Liver (tissue), 9 donors: Measurements from ENCODE around the gene KIAA1614. TPM values are rescaled to one million over a fixed set of nuclear protein-coding genes. Genes with fewer than 3 reads are reported as not detected.

ENCODE experiments used
- DNase-seq: peaks from one replicate; pipeline ENCODE4 v3.0.0-alpha.2; 2017; ENCODE audit warnings: low spot score
- H3K27ac ChIP-seq, 2 donors: one replicate each; pipeline ENCODE4 v1.7.0; 2013; ENCODE audit warnings: inconsistent platforms in 2 of 2, low read length in 2 of 2, control low read depth in 1 of 2, low read depth in 1 of 2, mild to moderate bottlenecking in 1 of 2
- H3K27me3 ChIP-seq, 4 donors: one replicate each; pipeline versions ENCODE4 v1.6.1 to v1.7.0; 2013; ENCODE audit warnings: low read length in 3 of 4, inconsistent platforms in 1 of 4, mild to moderate bottlenecking in 1 of 4, moderate library complexity in 1 of 4; ENCODE audit not compliant: control insufficient read depth in 4 of 4, insufficient read depth in 4 of 4
- H3K36me3 ChIP-seq, 4 donors: one replicate each; pipeline versions ENCODE4 v1.6.1 to v1.7.0; 2013; ENCODE audit warnings: low read length in 3 of 4, mild to moderate bottlenecking in 3 of 4, low read depth in 1 of 4, moderate library complexity in 1 of 4; ENCODE audit not compliant: control insufficient read depth in 4 of 4, insufficient read depth in 3 of 4
- H3K4me1 ChIP-seq, 4 donors: one replicate each; pipeline versions ENCODE4 v1.6.1 to v1.7.0; 2013; ENCODE audit warnings: low read length in 3 of 4, mild to moderate bottlenecking in 3 of 4, moderate library complexity in 1 of 4; ENCODE audit not compliant: control insufficient read depth in 4 of 4, insufficient read depth in 4 of 4
- H3K4me3 ChIP-seq, 3 donors: one replicate each; pipeline versions ENCODE4 v1.6.1 to v1.7.0; 2013; ENCODE audit warnings: low read length in 3 of 3, control low read depth in 1 of 3, low read depth in 1 of 3, mild to moderate bottlenecking in 1 of 3
- H3K9ac ChIP-seq, 2 donors: one replicate each; pipeline ENCODE4 v1.7.0; 2013; ENCODE audit warnings: low read length in 2 of 2, mild to moderate bottlenecking in 2 of 2, moderate library complexity in 2 of 2, control low read depth in 1 of 2, low read depth in 1 of 2
- H3K9me3 ChIP-seq, 4 donors: one replicate each; pipeline versions ENCODE4 v1.6.1 to v1.7.0; 2013; ENCODE audit warnings: low read length in 3 of 4; ENCODE audit not compliant: control insufficient read depth in 4 of 4
- EGR1 ChIP-seq, 2 donors: IDR thresholded peaks; 2 replicates each; pipeline ENCODE4 v1.6.1; 2016 to 2018; ENCODE audit warnings: antibody characterized with exemption in 2 of 2, low read depth in 2 of 2
- FOXA2 ChIP-seq: IDR thresholded peaks from 2 replicates; pipeline ENCODE4 v1.6.1; 2016; ENCODE audit warnings: antibody characterized with exemption
- GABPA ChIP-seq, 2 donors: IDR thresholded peaks in 1 of 2; conservative IDR thresholded peaks in 1 of 2; 2 replicates each; pipeline ENCODE4 v1.6.1; 2016; ENCODE audit warnings: antibody characterized with exemption in 2 of 2, mild to moderate bottlenecking in 1 of 2, moderate library complexity in 1 of 2
- HNF4A ChIP-seq, 2 donors: conservative IDR thresholded peaks; 2 replicates each; pipeline ENCODE4 v1.6.1; 2016; ENCODE audit warnings: antibody characterized with exemption in 2 of 2, mild to moderate bottlenecking in 2 of 2
- HNF4G ChIP-seq: IDR thresholded peaks from 2 replicates; pipeline ENCODE4 v1.6.1; 2016; ENCODE audit warnings: antibody characterized with exemption
- JUND ChIP-seq, 2 donors: IDR thresholded peaks; 2 replicates each; pipeline ENCODE4 v1.6.1; 2016; ENCODE audit warnings: antibody characterized with exemption in 2 of 2
- NR2F2 ChIP-seq: IDR thresholded peaks from 2 replicates; pipeline ENCODE4 v1.6.1; 2016; ENCODE audit warnings: antibody characterized with exemption
- RAD21 ChIP-seq, 2 donors: IDR thresholded peaks; 2 replicates each; pipeline ENCODE4 v1.6.1; 2016; ENCODE audit warnings: antibody characterized with exemption in 2 of 2, mild to moderate bottlenecking in 2 of 2
- RXRA ChIP-seq, 2 donors: IDR thresholded peaks; 2 replicates each; pipeline ENCODE4 v1.6.1; 2017 to 2018; ENCODE audit warnings: antibody characterized with exemption in 2 of 2, mild to moderate bottlenecking in 1 of 2
- SP1 ChIP-seq: IDR thresholded peaks from 2 replicates; pipeline ENCODE4 v1.6.1; 2018; ENCODE audit warnings: antibody characterized with exemption, mild to moderate bottlenecking
- TAF1 ChIP-seq: conservative IDR thresholded peaks from 2 replicates; pipeline ENCODE4 v1.6.1; 2016; ENCODE audit warnings: antibody characterized with exemption, mild to moderate bottlenecking
- YY1 ChIP-seq: IDR thresholded peaks from 2 replicates; pipeline ENCODE4 v1.6.1; 2016; ENCODE audit warnings: antibody characterized with exemption, mild to moderate bottlenecking
- WGBS: extraction: QIAGEN DNeasy Blood & Tissue Kit; methylation state at CpG from one replicate; pipeline ENCODE4 v1.1.7; 2013; 5-methylcytosine and 5-hydroxymethylcytosine counted together
- polyA plus RNA-seq, 2 donors: library from polyadenylated mRNA; stranded (reverse) in 1 of 2; unstranded in 1 of 2; fragments of 200-250 nt in 1 of 2; fragments of >200 nt in 1 of 2; fragmentation: Nextera tagmentation in 1 of 2; extraction: Ambion mirVana in 1 of 2; gene quantifications; one replicate each; pipeline versions ENCODE4 v1.2.1 to v1.2.3, GENCODE V29; 2013 to 2015
- total RNA-seq, 2 donors: library from RNA; depleted of rRNA; stranded (reverse); fragments of >200 nt; gene quantifications; one replicate each; pipeline ENCODE4 v1.2.3, GENCODE V29; 2014
- TF ChIP-seq, protein P1 (sequence below): IDR thresholded peaks from 2 replicates; pipeline ENCODE4 v1.6.1; 2016; ENCODE audit warnings: antibody characterized with exemption
- TF ChIP-seq, protein P2 (sequence below): IDR thresholded peaks from 2 replicates; pipeline ENCODE4 v1.6.1; 2016; ENCODE audit warnings: antibody characterized with exemption, mild to moderate bottlenecking
- TF ChIP-seq, protein P3 (sequence below): fragments of 150-350 bp; IDR thresholded peaks from 2 replicates; pipeline ENCODE4 v1.5.1; 2017; ENCODE audit warnings: improper control_type of control experiment, low read depth, low read length; ENCODE audit not compliant: missing input control
- TF ChIP-seq, protein P4 (sequence below): IDR thresholded peaks from 2 replicates; pipeline ENCODE4 v1.6.1; 2016; ENCODE audit warnings: antibody characterized with exemption
- TF ChIP-seq, protein P5 (sequence below): IDR thresholded peaks from 2 replicates; pipeline ENCODE4 v1.6.1; 2016; ENCODE audit warnings: antibody characterized with exemption
- donor health status: healthy.
- donor health status: healthy.
- donor health status: healthy.
- donor health status: healthy.
- donor health status: healthy.

KIAA1614 gene
- total and polyA plus RNA-seq, 4 donors = 0.21 to 1.1 (median 0.40) TPM

DNA sequence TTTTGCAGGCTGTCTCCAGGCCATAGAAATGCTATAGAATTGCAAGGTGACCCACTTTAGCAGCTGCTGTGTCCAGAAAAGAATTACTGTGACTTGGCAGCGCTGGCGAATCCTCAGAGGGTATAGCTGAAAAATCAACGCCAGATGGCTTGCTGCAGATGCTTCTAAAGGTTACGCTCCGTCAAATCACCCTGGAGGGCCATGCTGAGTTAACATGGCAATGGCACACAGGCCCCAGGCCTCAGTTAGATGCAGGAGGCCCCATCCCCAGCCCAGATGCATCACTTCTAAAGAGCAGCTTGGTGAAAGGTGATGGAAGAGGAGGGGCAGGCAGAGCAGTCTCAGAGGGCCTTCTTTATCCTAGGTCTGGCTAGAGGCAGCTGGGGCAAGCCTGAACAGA, 18.0 kb downstream of the KIAA1614 start (continued):
- no peak for TF ChIP-seq YY1

DNA sequence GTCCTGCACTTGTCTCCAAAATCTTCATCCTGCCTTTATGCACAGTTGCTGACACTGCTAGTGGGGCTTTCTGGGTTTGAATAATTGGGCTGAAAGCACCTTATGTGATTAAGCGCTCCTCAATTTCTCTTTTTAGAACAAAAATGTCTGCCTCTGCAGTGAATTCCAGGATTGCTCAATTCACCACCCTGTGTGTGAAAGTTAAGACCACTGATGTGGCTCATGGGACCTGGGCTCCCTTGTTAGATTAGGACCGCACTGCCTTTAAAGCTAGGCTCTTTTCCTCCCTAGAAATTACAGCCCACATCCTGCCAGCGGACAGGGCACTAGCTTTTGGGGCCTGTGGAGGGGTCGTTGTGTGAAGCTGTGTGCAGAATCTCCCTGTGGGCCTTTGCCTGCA, 18.8 kb downstream of the KIAA1614 start:
- Histone ChIP-seq H3K9ac (no peak overlapping the region), H3K36me3 (no peaks in the 10 kb centered on the region), H3K9me3 (no peaks in the 10 kb centered on the region), H3K27me3 (no peaks in the 10 kb centered on the region), H3K4me1 (peaks cover 0 to 5% (median 3%) of the 10 kb centered on the region in 4 donors), H3K27ac (no peak overlapping the region), H3K4me3 (no peak overlapping the region)
- DNase-seq = no peak
- 90% methylated on average over 4 of the region's 4 CpGs for WGBS
- TF ChIP-seq EGR1 (IDR thresholded peaks at IDR 0.05; ENCODE audit: low read depth in 2 of 2) (no peak), SP1 (no peak), GABPA (IDR thresholded peaks at IDR 0.05 in 1 of 2, conservative IDR thresholded peaks at IDR 0.05 in 1 of 2) (no peak), HNF4G (no peak), RXRA (IDR thresholded peaks at IDR 0.05) (no peak), FOXA2 (no peak), HNF4A (conservative IDR thresholded peaks at IDR 0.05) (no peak), YY1 (no peak), RAD21 (IDR thresholded peaks at IDR 0.05) (no peak), TAF1 (no peak), JUND (IDR thresholded peaks at IDR 0.05) (no peak), NR2F2 (no peak)
- TF ChIP-seq, protein P1, sequence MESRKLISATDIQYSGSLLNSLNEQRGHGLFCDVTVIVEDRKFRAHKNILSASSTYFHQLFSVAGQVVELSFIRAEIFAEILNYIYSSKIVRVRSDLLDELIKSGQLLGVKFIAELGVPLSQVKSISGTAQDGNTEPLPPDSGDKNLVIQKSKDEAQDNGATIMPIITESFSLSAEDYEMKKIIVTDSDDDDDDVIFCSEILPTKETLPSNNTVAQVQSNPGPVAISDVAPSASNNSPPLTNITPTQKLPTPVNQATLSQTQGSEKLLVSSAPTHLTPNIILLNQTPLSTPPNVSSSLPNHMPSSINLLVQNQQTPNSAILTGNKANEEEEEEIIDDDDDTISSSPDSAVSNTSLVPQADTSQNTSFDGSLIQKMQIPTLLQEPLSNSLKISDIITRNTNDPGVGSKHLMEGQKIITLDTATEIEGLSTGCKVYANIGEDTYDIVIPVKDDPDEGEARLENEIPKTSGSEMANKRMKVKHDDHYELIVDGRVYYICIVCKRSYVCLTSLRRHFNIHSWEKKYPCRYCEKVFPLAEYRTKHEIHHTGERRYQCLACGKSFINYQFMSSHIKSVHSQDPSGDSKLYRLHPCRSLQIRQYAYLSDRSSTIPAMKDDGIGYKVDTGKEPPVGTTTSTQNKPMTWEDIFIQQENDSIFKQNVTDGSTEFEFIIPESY = no peak
- TF ChIP-seq, protein P2, sequence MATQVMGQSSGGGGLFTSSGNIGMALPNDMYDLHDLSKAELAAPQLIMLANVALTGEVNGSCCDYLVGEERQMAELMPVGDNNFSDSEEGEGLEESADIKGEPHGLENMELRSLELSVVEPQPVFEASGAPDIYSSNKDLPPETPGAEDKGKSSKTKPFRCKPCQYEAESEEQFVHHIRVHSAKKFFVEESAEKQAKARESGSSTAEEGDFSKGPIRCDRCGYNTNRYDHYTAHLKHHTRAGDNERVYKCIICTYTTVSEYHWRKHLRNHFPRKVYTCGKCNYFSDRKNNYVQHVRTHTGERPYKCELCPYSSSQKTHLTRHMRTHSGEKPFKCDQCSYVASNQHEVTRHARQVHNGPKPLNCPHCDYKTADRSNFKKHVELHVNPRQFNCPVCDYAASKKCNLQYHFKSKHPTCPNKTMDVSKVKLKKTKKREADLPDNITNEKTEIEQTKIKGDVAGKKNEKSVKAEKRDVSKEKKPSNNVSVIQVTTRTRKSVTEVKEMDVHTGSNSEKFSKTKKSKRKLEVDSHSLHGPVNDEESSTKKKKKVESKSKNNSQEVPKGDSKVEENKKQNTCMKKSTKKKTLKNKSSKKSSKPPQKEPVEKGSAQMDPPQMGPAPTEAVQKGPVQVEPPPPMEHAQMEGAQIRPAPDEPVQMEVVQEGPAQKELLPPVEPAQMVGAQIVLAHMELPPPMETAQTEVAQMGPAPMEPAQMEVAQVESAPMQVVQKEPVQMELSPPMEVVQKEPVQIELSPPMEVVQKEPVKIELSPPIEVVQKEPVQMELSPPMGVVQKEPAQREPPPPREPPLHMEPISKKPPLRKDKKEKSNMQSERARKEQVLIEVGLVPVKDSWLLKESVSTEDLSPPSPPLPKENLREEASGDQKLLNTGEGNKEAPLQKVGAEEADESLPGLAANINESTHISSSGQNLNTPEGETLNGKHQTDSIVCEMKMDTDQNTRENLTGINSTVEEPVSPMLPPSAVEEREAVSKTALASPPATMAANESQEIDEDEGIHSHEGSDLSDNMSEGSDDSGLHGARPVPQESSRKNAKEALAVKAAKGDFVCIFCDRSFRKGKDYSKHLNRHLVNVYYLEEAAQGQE = no peak
- TF ChIP-seq, protein P3, sequence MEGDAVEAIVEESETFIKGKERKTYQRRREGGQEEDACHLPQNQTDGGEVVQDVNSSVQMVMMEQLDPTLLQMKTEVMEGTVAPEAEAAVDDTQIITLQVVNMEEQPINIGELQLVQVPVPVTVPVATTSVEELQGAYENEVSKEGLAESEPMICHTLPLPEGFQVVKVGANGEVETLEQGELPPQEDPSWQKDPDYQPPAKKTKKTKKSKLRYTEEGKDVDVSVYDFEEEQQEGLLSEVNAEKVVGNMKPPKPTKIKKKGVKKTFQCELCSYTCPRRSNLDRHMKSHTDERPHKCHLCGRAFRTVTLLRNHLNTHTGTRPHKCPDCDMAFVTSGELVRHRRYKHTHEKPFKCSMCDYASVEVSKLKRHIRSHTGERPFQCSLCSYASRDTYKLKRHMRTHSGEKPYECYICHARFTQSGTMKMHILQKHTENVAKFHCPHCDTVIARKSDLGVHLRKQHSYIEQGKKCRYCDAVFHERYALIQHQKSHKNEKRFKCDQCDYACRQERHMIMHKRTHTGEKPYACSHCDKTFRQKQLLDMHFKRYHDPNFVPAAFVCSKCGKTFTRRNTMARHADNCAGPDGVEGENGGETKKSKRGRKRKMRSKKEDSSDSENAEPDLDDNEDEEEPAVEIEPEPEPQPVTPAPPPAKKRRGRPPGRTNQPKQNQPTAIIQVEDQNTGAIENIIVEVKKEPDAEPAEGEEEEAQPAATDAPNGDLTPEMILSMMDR = no peak
- TF ChIP-seq, protein P4, sequence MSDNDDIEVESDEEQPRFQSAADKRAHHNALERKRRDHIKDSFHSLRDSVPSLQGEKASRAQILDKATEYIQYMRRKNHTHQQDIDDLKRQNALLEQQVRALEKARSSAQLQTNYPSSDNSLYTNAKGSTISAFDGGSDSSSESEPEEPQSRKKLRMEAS = no peak
- TF ChIP-seq, protein P5, sequence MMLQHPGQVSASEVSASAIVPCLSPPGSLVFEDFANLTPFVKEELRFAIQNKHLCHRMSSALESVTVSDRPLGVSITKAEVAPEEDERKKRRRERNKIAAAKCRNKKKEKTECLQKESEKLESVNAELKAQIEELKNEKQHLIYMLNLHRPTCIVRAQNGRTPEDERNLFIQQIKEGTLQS = no peak
